ENCODE results near the gene BLACAT1. TPM values are rescaled to one million over a fixed set of nuclear protein-coding genes. Genes with fewer than 3 reads are reported as not detected.

The BLACAT1 gene
- total RNA-seq (2022; extraction: Qiagen RNA extraction) = 0.05 TPM in 1 of 5 replicates, not detected in the others

GRCh38 chr1:205455581-205456382, at the start of gene BLACAT1:
BLACAT1 (minus strand) TSS chr1:205456045.

GRCh38 chr1:205504311-205505075, 48.6 kb upstream of the BLACAT1 start, which contains the start of gene CDK18:
CDK18 (plus strand) TSS chr1:205504669; CDS start chr1:205523168, 18,499 bp downstream.

GRCh38 chr1:205421798-205422197, 34.0 kb downstream of the BLACAT1 start, which contains the start of gene LEMD1:
LEMD1 (minus strand) TSS chr1:205422056; CDS start chr1:205420536, 1,520 bp downstream.

Other genes with a start within 250 kb of the BLACAT1 start
- gene DSTYK, start 244.3 kb downstream of the BLACAT1 start, total RNA-seq (2022; extraction: Qiagen RNA extraction) = 6.8 to 9.7 TPM (median 8.5 TPM) in 5 replicates
- 1.2 to 1.7 TPM (median 1.5 TPM) in 5 replicates for gene TMCC2, start 228.1 kb downstream of the BLACAT1 start, total RNA-seq (2022; extraction: Qiagen RNA extraction)
- 20.1 to 28.2 TPM (median 26.9 TPM) in 5 replicates for gene NUAK2, start 134.3 kb downstream of the BLACAT1 start, total RNA-seq (2022; extraction: Qiagen RNA extraction)
- 0.52 to 1.0 TPM (median 0.76 TPM) in 5 replicates for gene KLHDC8A, start 99.1 kb downstream of the BLACAT1 start, total RNA-seq (2022; extraction: Qiagen RNA extraction)
- 0.25 TPM in 1 of 5 replicates, not detected in the others for gene LEMD1, start 34.0 kb downstream of the BLACAT1 start, total RNA-seq (2022; extraction: Qiagen RNA extraction)
- 0.82 to 1.2 TPM (median 0.97 TPM) in 5 replicates for gene CDK18, start 48.6 kb upstream of the BLACAT1 start, total RNA-seq (2022; extraction: Qiagen RNA extraction)
- 6.5 to 10.0 TPM (median 8.4 TPM) in 5 replicates for gene ELK4, start 176.0 kb upstream of the BLACAT1 start, total RNA-seq (2022; extraction: Qiagen RNA extraction)
- gene SLC45A3, start 224.5 kb upstream of the BLACAT1 start, total RNA-seq (2022; extraction: Qiagen RNA extraction) = 3.8 to 5.7 TPM (median 4.8 TPM) in 5 replicates

Data from A549 treated with dexamethasone at 1 μM for 4 hours (cell line).